ENCODE results near the gene SH3RF3.
A peak's percentile ranks its signal among the peaks of the same experiment; 100 is the strongest.

SH3RF3 gene

DNA sequence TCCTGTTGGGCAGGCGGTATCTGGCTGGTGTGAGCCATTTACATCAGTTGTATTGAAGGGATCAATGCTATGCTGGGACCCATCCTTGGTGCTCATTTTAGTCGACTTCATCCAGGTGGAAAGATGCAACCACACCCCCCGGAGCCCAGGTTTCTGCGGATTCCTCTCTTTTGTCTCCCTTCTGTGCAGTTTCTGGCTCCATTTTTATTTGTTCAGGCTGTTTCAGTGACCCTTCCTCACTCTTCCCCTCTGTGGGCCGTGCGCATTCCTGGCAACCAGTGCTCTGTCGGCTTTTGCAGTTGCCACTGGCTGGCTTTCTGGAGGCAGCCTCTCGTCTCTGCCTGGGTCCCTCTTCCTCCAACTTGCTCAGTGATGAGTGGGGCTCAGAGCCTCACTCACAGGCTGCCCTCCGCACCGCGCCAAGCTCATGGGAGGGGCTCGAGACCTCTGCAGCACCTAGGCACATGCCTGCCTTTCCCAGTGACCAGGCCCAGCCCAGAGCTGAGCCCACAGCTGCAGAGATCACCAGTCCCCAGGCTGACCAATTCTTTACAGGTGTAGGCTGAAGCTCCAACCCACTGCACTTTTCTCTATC lies 12.1 kb downstream of the SH3RF3 start:
- DNase-seq = no peak

DNA sequence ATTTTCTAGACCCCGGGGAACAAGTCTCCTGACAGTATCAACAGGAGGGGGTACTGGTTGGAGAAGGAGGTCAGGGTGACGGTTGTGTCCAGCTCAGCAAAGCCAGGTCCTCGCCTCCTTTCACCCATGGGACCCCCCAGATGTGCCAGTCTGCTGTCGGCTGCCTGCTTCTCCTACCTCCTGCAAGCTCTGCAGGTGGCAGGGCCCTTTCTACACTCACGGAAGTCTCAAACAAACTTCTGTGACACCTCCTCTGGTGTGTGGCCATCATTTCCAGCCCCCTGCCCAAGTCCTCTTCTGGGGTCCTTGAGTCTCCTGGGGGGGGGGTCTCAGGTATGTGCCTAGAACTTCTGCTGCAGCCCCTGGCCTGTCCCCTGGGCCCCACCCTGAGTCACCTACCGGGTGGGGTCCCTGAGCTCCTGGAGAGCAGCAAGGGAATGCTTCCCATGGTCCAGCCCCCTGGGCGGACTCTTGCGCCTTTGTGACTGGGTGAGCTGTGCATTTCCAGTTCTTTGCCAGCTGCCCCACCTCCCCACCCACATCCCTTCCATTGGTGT lies 12.8 kb downstream of the SH3RF3 start:
- DNase-seq = no peak

DNA sequence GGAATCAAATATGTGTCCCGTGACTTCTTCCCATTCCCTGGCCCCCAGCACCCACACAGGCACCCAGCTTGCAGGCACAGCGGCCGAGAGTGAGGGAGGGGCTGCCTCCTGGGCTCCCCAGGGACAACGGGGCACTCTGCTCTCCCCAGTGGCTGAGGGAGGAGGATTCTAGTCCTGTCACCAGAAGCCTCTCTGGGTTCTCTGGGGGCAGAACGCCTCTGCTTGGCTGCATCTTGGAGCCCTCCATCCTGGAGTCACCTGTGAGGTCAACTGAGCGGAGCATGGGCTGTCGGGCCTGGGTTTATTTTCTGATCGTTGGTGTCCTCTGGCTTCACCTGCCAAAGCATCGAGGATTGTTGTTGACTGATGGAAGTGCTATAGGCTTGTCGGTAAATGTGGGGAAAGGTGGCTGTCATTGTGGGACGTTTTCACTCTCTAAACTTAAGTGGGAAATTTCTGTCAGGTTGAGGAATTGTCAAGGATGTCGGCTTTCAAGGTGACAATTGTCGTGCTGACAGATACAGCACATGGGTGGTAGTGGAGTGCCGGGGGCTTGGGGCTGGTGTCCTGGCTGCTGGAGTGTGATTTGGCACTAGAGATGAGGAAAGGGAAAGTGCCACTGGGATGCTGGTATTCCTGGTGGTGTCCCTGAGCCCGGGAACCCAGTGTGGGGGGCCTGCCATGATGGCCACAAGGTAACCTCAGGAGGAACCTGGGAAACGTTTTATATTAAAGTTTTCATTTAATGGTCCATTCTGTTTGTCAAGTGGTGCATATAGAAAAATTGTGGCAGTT lies 13.6 kb downstream of the SH3RF3 start:
- no peak for DNase-seq

DNA sequence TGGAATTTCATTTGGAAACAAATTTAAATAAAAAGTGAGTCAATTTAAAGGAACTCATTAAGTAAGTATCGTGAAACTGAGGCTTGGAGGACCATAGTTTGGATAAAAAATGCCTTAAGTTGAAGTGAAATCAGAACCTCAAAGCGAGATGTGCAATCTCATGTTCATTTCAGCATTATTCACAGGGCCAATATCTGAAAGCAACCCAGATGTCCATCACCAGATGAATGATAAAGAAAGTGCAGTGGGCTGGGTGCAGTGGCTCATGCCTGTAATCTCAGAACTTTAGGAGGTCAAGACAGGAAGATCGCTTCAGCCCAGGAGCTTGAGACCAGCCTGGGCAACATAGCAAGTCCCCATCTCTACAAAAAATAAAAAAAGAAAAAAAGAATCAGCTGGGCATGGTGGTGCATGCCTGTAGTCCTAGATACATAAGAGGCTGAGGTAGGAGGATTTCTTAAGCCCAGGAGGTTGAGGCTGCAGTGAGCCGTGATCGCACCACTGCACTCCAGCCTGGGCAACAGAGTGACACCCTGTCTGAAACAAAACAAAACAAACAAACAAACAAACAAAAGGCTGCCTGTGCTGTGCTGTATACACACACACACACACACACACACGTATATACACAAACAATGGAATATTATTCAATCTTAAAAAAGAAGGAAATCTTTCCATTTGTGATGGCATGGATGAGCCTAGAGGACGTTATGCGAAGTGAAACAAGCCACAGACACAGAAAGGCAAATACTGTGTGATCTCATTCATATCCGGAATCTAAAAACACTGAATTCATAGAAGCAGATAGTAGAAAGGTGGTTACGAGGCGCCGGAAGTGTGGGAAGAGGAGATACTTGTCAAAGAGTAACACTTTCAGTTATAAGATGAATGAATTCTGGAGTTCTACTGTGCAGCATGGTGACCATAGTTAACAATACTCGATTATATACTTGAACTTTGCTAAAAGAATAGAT lies 14.5 kb downstream of the SH3RF3 start:
- DNase-seq = no peak

DNA sequence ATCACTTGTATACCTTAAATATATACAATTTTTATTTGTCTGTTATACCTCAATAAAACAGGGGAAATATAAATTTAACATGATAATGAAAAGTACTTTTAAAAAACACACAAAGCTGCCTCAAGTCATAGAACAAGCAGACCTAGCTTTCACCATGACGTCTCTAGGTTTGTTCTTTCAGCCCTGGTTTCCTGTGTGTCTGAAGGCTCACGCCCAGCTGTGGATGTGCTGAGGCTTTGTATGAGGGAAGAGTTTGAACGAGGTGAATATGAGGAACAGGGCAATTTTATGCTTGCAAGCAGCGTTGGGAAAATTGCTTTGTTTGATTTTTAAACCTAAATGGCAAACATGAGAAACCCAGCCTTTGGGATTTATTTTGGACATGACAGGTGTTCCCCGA lies 15.3 kb downstream of the SH3RF3 start:
- peak in 1 of 2 experiments; percentile 51 for DNase-seq

DNA sequence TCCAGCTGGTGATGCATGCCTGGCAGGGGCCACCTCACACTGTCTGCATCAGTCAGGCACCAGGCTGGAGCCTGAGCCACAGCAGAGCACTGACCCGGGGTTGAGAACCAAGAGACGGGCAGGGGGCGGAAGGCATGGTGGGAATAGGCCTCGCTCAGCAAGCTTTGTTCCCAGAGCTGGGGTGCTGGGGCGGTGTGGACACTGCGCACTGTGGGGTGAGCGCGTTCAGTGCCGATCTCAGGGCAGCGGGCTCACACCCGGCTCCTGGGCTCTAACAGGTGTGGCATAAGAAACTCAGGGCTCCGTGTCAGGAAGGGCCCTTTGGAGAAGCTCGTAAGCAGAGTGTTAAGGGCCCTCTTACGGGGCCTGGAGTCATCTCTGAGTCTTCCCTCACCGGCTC lies 15.7 kb downstream of the SH3RF3 start:
- no peak for DNase-seq

DNA sequence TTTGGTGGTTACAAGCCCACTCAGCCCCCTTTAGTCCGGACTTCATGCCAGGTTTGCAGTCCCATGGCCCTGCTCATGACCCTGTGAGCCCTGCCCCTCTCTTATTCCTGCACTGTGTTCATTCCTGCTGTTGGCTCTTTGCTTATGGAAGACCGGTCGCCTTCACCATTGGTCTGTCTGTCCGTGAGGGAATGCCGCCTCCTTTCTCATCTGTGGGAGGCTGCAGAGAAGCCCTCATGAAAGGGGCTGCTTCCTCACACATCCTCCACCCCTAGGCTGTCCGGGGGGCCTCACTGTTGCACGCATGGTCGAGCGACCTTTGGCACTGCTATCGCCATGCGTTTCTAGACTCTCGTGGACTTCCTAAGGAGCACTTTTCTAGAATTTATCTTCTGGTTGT lies 16.3 kb downstream of the SH3RF3 start:
- no peak for DNase-seq

DNA sequence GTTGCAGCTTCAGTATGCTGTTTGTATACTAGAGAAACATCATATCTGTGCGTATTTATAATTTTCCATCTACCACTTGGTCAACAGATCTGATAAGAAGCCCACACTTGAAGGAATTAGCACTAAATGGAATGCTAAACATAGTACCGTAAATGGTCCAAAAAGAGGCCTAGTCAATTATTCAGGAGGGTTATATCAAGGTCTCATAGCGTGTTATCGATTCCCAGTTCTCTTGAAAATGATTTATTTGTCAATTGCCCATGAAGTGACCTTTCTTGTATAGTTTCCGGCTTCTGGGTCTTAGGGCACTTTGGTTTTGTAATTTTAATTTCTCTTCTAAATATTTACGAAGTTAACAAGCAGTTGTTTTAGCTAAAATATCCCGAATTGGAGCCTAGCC lies 18.4 kb downstream of the SH3RF3 start:
- no peak for DNase-seq

DNA sequence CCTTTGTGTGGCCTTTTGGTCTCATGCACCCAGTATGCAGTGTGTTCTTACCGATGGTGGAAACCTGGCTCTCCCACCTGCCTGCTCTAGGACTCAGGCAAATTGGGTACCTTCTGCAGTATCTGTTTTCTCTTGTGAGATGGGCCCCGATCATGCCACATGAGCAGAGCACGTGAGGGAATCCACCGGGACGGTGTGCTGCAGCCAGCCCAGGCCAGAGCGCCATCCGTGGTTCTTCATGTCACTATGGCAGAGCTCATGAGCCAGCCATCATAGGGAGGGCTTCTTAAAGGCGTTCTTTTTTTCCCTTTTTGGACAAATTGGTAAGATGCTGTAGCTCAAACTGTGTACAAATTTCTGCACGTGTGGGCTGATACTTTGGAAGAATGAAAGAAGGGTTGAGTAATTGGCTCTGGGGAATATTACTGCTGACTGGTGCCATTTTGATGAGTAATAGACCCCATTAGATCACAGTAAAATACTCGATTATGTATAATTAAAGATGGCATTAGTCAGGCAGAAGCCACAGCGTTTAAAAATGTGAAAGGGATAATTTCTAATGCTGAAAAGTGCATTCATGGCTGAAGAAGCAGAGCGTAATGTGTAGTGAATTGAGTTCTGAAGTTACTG lies 19.2 kb downstream of the SH3RF3 start:
- DNase-seq = no peak

DNA sequence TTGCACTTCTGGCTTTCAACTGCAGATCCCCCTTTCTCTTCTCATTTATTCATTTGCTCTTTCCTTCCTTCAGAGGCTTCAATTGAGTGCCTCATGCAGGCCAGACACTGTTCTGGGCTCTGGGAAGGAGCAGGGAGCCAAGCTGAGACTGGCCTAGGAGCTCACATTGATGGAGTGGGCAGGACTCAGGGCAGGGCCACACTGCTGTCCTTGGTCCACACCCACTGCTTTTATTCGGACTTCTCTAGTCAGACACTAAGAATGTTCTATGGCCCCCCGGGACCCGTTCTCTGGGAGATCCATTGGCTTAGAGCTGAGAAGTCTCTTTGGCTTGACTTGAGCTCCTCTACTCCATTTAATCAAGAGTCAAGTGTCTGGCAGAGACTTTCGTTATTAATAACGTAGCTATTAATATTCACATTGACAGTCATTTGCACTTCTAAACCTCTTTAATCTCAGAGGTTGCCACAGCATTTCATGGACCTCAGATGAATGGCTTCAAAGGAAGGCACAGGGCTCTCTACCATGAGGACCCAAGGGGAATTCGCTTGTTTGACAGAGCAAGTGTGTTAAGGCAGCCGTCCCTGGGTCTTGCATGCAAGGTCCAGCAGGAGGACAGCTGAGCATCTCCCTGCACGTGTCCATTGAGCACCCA lies 20.1 kb downstream of the SH3RF3 start:
- no peak for DNase-seq

DNA sequence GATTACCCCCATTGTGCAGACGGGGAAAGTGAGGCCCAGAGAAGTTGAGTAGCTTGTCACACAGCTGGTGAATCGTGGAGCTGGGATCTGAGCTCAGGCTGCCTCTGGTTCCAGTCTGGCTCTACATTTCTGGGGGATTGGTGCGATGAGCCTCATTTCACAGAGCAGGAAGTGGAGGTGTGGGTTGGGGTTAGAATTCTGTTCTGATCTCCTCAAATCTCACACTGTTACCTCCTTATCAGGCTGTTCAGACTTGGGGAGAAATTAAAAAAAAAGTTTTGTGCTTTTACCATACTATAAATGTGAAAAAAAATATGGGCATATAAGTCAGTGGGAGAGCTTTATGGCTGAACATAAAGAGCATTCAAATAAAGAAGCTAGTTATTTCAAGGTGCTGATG lies 21.6 kb downstream of the SH3RF3 start:
- no peak for DNase-seq

DNA sequence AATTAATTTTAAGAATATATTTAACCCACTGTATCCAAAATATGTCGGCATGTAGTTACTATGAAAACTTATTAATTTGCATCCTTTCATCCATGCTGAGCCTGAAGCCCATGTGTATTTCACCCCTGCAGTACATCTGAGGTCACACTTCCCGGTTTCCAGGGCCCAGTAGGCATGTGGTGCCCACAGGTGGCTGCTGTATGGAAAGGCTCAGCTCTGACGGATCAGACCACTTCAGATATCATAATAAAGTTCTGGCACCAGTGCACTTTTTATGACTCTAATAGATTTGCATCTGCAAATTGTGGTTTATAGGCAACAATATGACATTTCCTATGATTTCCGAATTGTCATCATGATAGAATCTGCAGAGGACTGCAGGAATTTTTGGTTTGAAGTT lies 22.5 kb downstream of the SH3RF3 start:
- peak in 1 of 2 experiments; percentile 20 for DNase-seq

DNA sequence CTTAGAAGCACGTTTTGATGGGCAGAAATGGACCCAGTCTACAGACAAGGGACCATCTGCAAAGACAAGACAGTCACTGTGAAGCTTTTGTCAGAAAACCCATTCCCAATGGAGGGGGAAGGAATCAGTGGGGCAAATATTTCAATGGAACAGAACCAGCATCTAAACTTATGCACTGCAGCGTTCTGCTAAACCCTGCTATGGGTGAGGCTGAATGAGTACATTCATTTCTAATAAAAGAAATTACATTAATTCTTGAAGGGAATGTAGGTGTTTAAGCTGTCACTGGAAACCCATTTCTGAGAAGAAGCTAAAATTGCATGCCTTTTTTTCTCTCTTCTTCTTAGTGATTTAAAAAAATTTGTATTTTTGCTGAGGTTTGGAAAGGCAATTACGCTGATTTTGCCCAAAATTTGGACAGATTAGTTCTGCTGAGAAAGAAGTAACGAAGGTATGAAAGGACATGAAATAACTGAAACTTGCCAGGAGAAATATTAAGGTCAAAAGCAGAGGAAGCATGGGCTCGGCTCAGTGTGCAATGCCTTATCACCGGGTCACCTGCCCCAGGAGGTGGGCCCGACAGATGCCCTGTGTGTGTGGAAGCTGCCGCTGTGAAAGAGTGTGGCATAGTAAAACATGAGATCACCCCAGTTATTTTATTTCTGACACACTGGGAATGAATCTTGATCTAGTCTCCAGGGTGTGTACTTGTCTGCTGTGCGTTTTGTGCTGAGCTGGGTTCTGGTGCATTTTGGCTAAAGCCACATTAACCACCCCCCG lies 24.2 kb downstream of the SH3RF3 start:
- DNase-seq = no peak

DNA sequence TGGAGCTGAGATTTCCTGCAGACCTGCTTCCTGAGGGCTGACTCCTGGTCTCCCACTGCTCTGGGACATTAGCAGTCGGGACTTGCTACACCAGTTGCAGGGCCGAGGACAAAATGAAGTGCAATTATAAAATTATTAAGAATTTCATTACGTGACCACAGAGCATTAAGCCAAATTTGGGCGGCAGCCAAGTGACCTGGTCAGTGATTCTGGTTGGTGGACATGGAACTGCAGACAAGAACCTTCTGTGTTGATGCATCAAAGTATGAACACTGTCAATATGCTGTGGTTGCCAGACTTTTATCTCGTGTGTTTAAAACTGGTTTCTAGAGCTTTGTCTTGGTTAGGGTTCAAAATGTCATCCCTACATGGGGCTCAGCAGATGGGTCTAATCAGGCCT lies 24.8 kb downstream of the SH3RF3 start:
- DNase-seq = no peak

DNA sequence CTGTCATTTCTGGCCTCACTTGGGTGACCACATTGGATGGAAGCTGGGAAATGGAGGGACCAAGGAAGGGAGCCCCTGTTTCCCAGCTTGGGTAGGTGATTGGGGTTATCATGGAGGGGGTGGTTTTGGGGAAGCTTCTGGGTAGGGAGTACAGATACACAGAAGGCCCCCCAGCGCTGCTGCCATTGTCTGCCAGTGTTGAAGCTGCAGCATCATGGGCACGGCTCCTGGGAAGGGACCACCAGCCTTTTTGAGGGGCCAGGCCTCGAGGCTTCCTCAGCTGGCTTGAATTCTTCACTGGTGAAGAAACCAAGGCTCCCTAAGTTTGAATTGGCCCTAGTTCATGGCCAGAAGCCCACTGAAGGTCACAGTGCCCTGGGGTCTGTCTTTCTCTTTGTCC lies 25.2 kb downstream of the SH3RF3 start:
- DNase-seq = no peak

DNA sequence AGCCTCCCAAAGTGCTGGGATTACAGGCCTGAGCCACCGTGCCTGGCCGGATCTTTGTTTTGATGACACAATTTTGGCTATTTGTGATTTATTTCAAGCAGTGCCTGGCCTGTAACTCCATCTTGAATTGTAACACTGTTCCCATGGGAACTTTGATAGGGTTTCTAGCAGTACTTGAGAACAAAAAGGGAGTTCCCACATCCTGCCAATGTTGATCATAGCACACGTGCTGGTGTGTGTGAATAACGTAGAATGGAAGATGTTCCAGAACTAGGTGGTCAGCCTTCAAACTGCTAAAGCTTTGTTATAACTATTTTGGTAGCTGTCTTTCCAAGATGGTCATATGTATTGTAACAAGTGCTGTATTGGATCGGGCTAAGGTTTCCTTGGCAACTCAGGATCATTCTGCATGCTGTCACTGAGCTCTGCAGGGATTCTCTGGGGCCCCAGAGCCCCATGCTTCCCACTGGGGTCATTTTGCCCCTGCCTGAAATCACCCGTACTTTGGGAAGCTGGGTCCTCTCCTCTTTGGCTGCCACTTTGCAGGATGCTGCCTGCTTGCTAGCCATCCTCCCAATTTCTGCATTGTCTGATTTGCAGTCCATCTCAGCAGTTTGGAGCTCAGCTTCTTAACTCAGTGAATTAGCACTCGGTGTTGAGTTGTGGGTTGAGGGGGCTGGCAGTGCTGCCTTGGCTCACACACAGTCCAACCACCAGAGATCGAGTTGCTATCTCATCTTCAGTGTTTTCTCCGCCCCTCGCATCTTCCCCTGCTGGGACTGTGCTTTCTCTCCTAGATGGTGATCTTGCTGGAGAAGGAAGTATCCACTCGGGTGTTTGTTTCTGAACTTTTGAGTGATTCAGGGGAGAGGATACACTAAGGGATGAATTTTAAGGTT lies 26.8 kb downstream of the SH3RF3 start:
- no peak for DNase-seq

DNA sequence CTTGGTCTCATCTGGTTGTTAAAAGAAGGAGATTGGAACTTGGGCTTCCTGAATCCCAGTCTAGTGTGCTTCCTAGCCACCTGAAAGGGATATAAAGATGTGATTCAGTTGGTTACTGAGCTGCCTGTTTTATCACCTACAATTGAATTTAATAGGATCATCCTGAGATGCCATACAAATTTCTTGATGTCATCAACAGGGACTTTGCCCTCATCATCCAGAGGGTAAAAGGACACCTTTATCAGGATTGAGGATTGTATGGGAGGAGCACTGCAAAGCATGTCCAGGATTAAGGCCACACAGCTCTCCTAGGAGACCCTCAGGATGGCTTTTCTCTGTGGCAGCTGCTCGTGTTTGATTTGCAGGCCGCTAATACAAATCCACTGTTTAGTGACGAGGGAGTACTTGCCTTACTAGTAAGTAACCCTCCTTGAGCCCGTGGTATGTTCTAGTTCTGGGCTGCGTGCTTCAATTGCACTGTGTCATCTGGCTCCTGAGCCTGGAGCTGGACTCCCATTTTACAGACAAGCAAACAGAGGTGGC lies 28.6 kb downstream of the SH3RF3 start:
- no peak for DNase-seq

DNA sequence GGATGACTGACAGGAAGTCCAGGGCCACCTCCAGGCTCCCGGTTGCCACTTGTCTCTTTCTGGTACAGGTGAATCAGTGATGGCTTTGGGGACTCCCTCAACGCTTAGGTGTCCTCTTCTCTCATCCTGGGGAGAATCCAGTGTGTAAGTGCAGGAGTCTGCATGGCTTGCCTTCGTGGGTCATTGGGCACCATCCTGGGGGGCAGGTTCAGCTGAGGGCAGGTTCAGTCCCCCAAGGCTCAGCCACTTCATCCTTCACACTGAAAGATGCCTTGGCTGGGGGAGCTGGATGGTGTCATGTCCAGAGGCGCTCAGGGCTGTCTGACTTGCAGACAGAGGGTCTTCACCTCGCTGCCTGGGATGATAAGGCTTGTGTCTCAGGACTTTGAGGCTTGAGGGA lies 29.2 kb downstream of the SH3RF3 start:
- DNase-seq = no peak

DNA sequence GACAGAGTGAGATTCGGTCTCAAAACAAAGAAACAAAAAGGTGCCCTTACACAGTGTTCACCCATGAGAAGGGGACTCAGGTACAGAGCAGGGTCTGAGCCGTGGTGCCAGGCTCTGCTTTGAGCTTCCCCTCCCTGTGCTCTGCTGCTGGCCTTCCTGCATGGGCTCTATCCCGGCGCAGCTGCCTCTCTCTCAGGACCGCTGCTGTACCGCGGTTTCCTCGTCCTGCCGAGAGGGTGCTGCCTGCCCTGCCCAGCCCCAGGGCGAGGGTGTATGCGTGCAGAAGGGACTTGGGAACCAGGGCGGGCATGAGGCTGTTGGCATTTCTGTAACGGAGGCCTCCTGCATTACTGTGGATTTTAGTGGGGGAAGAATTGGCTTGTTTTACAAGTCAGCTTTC lies 30.1 kb downstream of the SH3RF3 start:
- no peak for DNase-seq
